Ovary (tissue), 9 donors: ENCODE results near the gene WASL. TPM values are rescaled to one million over a fixed set of nuclear protein-coding genes. Genes with fewer than 3 reads are reported as not detected.
"Not testable (repeated sequence)": the region's sequence is repeated elsewhere in the genome, so short reads cannot be mapped to it uniquely, and the experiment has no call there.

Source experiments
- DNase-seq, 5 donors: peaks; one replicate each; pipeline ENCODE4 v3.0.0-alpha.2; 2019 to 2020
- H3K27ac ChIP-seq, 2 donors: fragments of 200-600 bp; one replicate each; pipeline versions ENCODE4 v1.5.1 to v1.8.0; 2019 to 2022
- H3K27me3 ChIP-seq: fragments of 200-600 bp; one replicate; pipeline ENCODE4 v1.8.0; 2022
- H3K36me3 ChIP-seq: fragments of 200-600 bp; sonication (generic); one replicate; pipeline ENCODE4 v1.5.1; 2019
- H3K4me1 ChIP-seq: one replicate; pipeline ENCODE4 v1.8.1; 2013; ENCODE audit warnings: mild to moderate bottlenecking, moderate library complexity; ENCODE audit not compliant: insufficient read depth
- H3K4me3 ChIP-seq: fragments of 200-600 bp; sonication (generic); one replicate; pipeline ENCODE4 v1.5.1; 2017
- H3K9me3 ChIP-seq, 2 donors: fragments of 200-600 bp in 1 of 2; sonication (generic) in 1 of 2; one replicate each; pipeline versions ENCODE4 v1.5.1 to v1.8.1; 2013 to 2019; ENCODE audit warnings: mild to moderate bottlenecking in 1 of 2, moderate library complexity in 1 of 2
- EP300 ChIP-seq: sonication (generic); formaldehyde crosslinking; IDR thresholded peaks from one replicate; pipeline ENCODE4 v1.6.1; 2017; ENCODE audit warnings: antibody characterized with exemption
- POLR2A ChIP-seq: fragments of 450-650 bp; IDR thresholded peaks from one replicate; pipeline ENCODE4 v1.6.1; 2017; ENCODE audit warnings: antibody characterized with exemption, mild to moderate bottlenecking, moderate library complexity
- WGBS, 3 donors: extraction: QIAGEN DNeasy Blood & Tissue Kit in 1 of 3; methylation state at CpG; one replicate each; pipeline versions ENCODE4 v1.1.5 to v1.1.7; 2013 to 2017; 5-methylcytosine and 5-hydroxymethylcytosine counted together
- intact Hi-C, 4 donors: fragments of 100-400 bp; cut with DNase I; formaldehyde crosslinking; loops; one replicate each; pipeline versions ENCODE4 v1.11.0 to v1.15.1; 2022 to 2023
- polyA plus RNA-seq, 2 donors: library from polyadenylated mRNA; stranded (reverse); fragments of 200-250 nt in 1 of 2; fragments of 350-450 nt in 1 of 2; fragmentation: Illumina TruSeq in 1 of 2; extraction: RNeasy Lipid Tissue Mini Kit (QIAGEN cat#74804) in 1 of 2; gene quantifications; one replicate each; pipeline ENCODE4 v1.2.3, GENCODE V29; 2013 to 2014
- small RNA-seq: library from RNA; depleted of rRNA; stranded (forward); fragments of <200 nt; gene quantifications from one replicate; pipeline ENCODE3, GENCODE V24; 2016
- total RNA-seq, 7 donors: library from RNA; depleted of rRNA in 2 of 7; stranded (reverse); fragments of >200 nt in 2 of 7; fragmentation: NEBNext Ultra II Directional in 3 of 7; extraction: Animal tissue kit (Norgen Biotek cat#: 25700) in 3 of 7; gene quantifications; one replicate each; pipeline versions ENCODE4 v1.1.0 to v1.2.4, GENCODE V29; 2016 to 2023
- TF ChIP-seq, protein P1 (sequence below), 3 donors: fragments of 450-650 bp in 2 of 3; fragments of 200-600 bp in 1 of 3; IDR thresholded peaks; one replicate each; pipeline versions ENCODE4 v1.5.1 to v1.8.0; 2016 to 2022; ENCODE audit warnings: antibody characterized with exemption in 3 of 3, mild to moderate bottlenecking in 1 of 3
- donor health status: DM: no; HTN: no; CAD: no; lungs with moderate emphysema.
- donor health status: DM: no; HTN: no; CAD: no.
- donor health status: Bipolar disorder and iron deficiency.
- donor health status: DM: yes; HTN: yes; CAD: no.
- donor health status: DM: no; HTN: no; CAD: no.
- donor health status: DM: yes; HTN: yes; CAD: no.

WASL gene
- total and polyA plus RNA-seq, 9 donors: 29.1 to 71.5 (median 45.0) TPM

DNA sequence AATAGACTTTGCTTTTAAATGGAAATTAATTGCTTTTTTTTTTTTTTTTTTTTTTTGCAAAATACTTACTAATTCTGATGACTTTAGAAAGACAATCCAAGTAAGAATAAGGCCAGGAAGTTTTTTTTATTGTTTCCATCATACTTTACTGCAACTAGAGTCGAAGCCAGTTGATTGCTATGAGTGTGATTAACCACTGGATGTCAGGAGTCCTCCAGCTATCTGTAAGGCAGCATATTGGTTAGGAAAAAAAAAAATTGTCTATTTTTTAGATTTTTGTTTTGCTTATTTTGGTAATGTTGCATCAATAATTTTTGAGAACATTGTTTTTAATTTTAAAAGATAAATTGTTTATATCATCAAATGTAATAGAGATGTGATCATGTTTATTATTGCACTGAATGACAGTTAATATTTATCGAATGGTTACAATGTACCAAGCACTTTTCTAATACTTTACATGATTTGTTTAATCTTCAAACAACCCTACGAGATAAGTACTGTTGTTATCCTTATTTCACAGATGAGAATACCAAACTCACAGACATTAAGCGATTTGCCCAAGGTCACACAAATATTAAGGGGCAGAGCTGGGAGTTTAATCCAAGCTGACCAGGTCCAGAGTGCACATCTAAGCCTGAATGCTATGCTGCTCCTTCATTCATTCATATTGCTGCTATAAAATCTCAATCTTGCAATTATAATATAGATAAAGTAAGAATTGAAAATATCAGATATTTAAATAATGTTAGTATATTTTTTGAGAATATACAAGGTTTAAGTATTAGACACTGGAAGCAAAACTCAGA lies 113.0 kb downstream of the WASL start:
- DNase-seq: no peak
- 21 to 32% (median 23%) methylated on average over 4 of the region's 4 CpGs for WGBS, 3 donors
- TF ChIP-seq, protein P1, sequence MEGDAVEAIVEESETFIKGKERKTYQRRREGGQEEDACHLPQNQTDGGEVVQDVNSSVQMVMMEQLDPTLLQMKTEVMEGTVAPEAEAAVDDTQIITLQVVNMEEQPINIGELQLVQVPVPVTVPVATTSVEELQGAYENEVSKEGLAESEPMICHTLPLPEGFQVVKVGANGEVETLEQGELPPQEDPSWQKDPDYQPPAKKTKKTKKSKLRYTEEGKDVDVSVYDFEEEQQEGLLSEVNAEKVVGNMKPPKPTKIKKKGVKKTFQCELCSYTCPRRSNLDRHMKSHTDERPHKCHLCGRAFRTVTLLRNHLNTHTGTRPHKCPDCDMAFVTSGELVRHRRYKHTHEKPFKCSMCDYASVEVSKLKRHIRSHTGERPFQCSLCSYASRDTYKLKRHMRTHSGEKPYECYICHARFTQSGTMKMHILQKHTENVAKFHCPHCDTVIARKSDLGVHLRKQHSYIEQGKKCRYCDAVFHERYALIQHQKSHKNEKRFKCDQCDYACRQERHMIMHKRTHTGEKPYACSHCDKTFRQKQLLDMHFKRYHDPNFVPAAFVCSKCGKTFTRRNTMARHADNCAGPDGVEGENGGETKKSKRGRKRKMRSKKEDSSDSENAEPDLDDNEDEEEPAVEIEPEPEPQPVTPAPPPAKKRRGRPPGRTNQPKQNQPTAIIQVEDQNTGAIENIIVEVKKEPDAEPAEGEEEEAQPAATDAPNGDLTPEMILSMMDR (IDR thresholded peaks at IDR 0.05): peak in 2 of 3 donors; percentile 18 to 42
- TF ChIP-seq EP300: no peak
- Histone ChIP-seq H3K27me3 (no peaks in the 10 kb centered on the region), H3K4me1 (no peaks in the 10 kb centered on the region), H3K36me3 (no peaks in the 10 kb centered on the region), H3K4me3 (no peak overlapping the region), H3K9me3 (no peaks in the 10 kb centered on the region), H3K27ac (no peak overlapping the region)
- intact Hi-C loops: no loop called here

DNA sequence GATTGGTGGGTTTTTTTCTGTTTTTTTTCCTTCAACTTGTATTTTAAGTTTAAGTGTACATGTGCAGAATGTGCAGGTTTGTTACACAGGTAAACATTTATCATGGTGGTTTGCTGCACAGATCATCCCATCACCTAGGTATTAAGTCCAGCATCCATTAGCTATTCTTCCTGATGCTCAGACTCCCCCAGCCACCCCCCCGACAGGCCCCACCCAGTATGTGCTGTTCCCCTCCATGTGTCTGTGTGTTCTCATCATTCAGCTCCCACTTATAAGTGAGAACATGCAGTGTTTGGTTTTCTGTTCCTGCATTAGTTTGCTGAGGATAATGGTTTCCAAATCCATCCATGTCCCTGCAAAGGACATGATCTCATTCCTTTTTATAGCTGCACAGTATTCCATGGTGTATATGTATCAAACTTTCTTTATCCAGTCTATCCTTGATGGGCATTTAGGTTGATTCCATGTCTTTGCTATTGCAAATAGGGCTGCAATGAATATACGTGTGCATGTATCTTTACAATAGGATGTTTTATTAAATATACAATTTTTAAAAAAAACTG lies 114.7 kb downstream of the WASL start:
- H3K36me3 ChIP-seq, H3K27ac ChIP-seq, H3K27me3 ChIP-seq, H3K9me3 ChIP-seq, H3K4me1 ChIP-seq, intact Hi-C loops, DNase-seq, H3K4me3 ChIP-seq: not testable (repeated sequence)
- WGBS, 3 donors: 77 to 93% (median 91%) methylated on average over 2 of the region's 2 CpGs

DNA sequence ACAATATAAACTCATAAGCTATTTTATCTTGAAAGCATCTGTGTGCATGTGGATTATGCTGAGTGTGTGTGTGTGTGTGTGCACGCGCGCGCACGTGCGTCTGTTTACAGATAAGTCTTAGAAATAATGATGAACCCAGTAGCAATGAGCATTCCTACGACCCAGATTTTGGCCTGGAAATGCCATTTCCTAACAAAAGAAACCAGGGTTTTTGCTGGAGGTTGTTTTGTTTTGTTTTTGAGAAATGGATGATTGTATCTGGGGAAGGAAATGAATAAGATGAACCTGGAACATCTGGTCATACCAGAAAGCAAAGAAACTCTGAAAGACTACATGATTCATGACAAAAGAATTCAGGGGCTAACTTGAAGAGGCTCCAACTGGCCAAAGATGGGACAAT lies 115.2 kb downstream of the WASL start:
- Histone ChIP-seq H3K4me1 (no peaks in the 10 kb centered on the region), H3K27ac (no peak overlapping the region), H3K4me3 (no peak overlapping the region), H3K27me3 (no peaks in the 10 kb centered on the region), H3K36me3 (no peaks in the 10 kb centered on the region), H3K9me3 (no peaks in the 10 kb centered on the region)
- no peak for TF ChIP-seq POLR2A
- TF ChIP-seq, protein P1 (IDR thresholded peaks at IDR 0.05): no peak
- no peak for TF ChIP-seq EP300
- intact Hi-C loops: no loop called here
- no peak for DNase-seq
- 29 to 42% (median 35%) methylated on average over 7 of the region's 7 CpGs for WGBS, 3 donors

DNA sequence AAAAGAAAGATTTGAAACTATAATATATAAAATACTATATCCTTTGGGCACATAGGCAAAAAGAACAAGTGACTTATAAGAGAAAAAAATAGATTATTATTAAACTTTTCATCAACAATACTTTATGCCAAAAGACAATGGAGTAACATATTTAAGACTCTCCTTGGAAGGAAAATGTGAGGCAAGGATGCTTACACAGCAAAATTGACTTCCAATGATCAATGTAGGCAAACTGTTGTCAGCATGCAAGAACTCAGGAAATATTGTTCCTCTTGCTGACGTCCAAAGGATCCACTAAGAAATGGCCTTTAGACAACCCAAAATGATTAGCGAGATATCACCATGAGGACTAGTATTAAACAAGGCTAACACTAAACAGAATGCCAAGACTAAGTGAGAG lies 116.0 kb downstream of the WASL start:
- 85 to 90% (median 87%) methylated on average over 2 of the region's 2 CpGs for WGBS, 3 donors
- intact Hi-C loops: no loop called here
- Histone ChIP-seq H3K27me3 (no peaks in the 10 kb centered on the region), H3K27ac (no peak overlapping the region), H3K4me3 (no peak overlapping the region), H3K9me3 (no peaks in the 10 kb centered on the region), H3K4me1 (no peaks in the 10 kb centered on the region), H3K36me3 (no peaks in the 10 kb centered on the region)
- DNase-seq: no peak
- TF ChIP-seq, protein P1 (IDR thresholded peaks at IDR 0.05): no peak
- TF ChIP-seq POLR2A (no peak), EP300 (no peak)

Small RNA genes lying within 50 kb of the gene (small RNA-seq; reads per million reads assigned to genes)
- gene RNU6-11P: not detected

Other genes starting within 250 kb of the WASL start
- gene IQUB, start 214.4 kb downstream of the WASL start, total RNA-seq: 10 to 100 TPM in 1 of 7 donors, 1 to 10 TPM in 3, under 1 TPM in 3; 0.35 to 11.3 (median 1.2) TPM
- under 1 TPM; 0.39 to 0.70 TPM for gene IQUB, start 214.4 kb downstream of the WASL start, polyA plus RNA-seq
- gene NDUFA5, start 191.2 kb downstream of the WASL start, total RNA-seq: 10 to 100 TPM; 43.2 to 83.3 (median 63.2) TPM
- gene NDUFA5, start 191.2 kb downstream of the WASL start, polyA plus RNA-seq: 10 to 100 TPM; 54.0 to 74.5 TPM
- gene ASB15, start 147.2 kb downstream of the WASL start, total RNA-seq: not detected
- not detected for gene ASB15, start 147.2 kb downstream of the WASL start, polyA plus RNA-seq
- gene LMOD2, start 93.1 kb downstream of the WASL start, total RNA-seq: under 1 TPM in 1 of 7 donors, not detected in 6; 0.15 TPM
- under 1 TPM in 1 of 2 donors, not detected in 1; 0.07 TPM for gene LMOD2, start 93.1 kb downstream of the WASL start, polyA plus RNA-seq
- gene HYAL4, start 96.2 kb upstream of the WASL start, total RNA-seq: under 1 TPM in 1 of 7 donors, not detected in 6; 0.20 TPM
- not detected for gene HYAL4, start 96.2 kb upstream of the WASL start, polyA plus RNA-seq
- not detected for gene SPAM1, start 176.2 kb upstream of the WASL start, total RNA-seq
- gene SPAM1, start 176.2 kb upstream of the WASL start, polyA plus RNA-seq: not detected